ENCODE measurements around the gene GTF2B. TPM values are rescaled to one million over a fixed set of nuclear protein-coding genes. Genes with fewer than 3 reads are reported as not detected.

Gene GTF2B
- total and polyA plus RNA-seq, 2 donors (not counting 1 experiment from before 2014, with no cell fraction given) = 37.8 to 42.2 TPM

DNA sequence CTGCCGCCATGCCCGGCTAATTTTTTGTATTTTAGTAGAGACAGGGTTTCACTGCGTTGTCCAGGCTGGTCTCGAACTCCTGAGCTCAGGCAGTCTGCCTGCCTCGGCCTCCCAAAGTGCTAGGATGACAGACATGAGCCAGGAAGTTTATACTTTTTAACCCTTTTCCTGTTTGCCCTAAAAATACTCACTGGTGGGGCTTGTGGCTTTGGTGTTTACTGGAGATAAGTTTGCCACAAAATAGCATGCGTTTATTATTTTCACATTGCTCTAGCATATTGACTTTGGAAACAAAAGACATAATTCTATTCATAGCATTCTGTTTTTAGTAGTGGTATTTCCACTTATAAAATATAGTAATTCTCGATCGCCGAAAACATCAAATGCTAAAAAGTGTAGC lies 19.8 kb upstream of the GTF2B start:
- no peak for TF ChIP-seq EZH2 (IDR thresholded peaks at IDR 0.05; ENCODE audit: low read length, missing control alignments)
- TF ChIP-seq, protein P1, sequence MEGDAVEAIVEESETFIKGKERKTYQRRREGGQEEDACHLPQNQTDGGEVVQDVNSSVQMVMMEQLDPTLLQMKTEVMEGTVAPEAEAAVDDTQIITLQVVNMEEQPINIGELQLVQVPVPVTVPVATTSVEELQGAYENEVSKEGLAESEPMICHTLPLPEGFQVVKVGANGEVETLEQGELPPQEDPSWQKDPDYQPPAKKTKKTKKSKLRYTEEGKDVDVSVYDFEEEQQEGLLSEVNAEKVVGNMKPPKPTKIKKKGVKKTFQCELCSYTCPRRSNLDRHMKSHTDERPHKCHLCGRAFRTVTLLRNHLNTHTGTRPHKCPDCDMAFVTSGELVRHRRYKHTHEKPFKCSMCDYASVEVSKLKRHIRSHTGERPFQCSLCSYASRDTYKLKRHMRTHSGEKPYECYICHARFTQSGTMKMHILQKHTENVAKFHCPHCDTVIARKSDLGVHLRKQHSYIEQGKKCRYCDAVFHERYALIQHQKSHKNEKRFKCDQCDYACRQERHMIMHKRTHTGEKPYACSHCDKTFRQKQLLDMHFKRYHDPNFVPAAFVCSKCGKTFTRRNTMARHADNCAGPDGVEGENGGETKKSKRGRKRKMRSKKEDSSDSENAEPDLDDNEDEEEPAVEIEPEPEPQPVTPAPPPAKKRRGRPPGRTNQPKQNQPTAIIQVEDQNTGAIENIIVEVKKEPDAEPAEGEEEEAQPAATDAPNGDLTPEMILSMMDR (conservative IDR thresholded peaks at IDR 0.05 in 1 of 2, IDR thresholded peaks at IDR 0.05 in 1 of 2; ENCODE audit: low read depth in 1 of 2, low read length in 2 of 2) = no peak
- Histone ChIP-seq H3K4me3 (replicated peaks in 1 of 4; ENCODE audit: control extremely low read depth in 1 of 4, insufficient read depth in 1 of 4, low read depth in 3 of 4, low read length in 4 of 4) (no peak overlapping the region), H3K27ac (ENCODE audit: insufficient read depth, low read length) (no peak overlapping the region), H3K4me2 (ENCODE audit: extremely low read depth, insufficient read depth, low read length) (no peak overlapping the region), H4K20me1 (ENCODE audit: control insufficient read depth, extremely low read depth, insufficient read depth, low read length) (no peaks in the 10 kb centered on the region), H3K9me3 (ENCODE audit: control insufficient read depth, insufficient read depth, low read depth, low read length) (no peaks in the 10 kb centered on the region), H2AFZ (ENCODE audit: low read length) (no peak overlapping the region), H3K36me3 (ENCODE audit: control insufficient read depth, insufficient read depth, low read length) (no peaks in the 10 kb centered on the region), H3K4me1 (ENCODE audit: control insufficient read depth, extremely low read depth, insufficient read depth, low read length) (no peaks in the 10 kb centered on the region), H3K9ac (ENCODE audit: insufficient read depth, low read length) (no peak overlapping the region), H3K27me3 (ENCODE audit: control insufficient read depth, insufficient read depth, low read length) (no peaks in the 10 kb centered on the region), H3K79me2 (ENCODE audit: control insufficient read depth, insufficient read depth, low read length) (no peaks in the 10 kb centered on the region)
- DNase-seq (ENCODE audit: low read depth in 2 of 2) = no peak

DNA sequence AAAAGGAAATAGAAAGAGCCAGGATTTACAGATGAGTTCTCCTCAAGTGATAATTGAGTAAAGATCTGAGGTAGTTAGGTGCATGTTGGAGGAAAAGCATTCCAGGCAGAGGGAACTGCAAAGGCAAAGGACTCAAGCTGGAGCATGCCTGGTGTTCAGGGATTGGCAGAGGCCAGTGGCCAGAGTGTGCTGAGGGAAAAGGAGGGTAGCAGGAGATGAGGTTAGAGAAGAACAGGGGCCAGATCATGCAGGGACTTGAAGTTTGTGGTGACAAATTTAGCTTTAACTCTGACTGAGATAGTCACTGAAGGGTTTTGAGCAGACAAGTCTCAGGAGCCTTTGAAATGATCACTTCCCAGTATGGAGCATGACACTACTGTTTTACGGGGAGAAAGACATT lies 19.0 kb upstream of the GTF2B start:
- Histone ChIP-seq H4K20me1 (ENCODE audit: control insufficient read depth, extremely low read depth, insufficient read depth, low read length) (no peaks in the 10 kb centered on the region), H3K4me1 (ENCODE audit: control insufficient read depth, extremely low read depth, insufficient read depth, low read length) (no peaks in the 10 kb centered on the region), H3K27ac (ENCODE audit: insufficient read depth, low read length) (no peak overlapping the region), H3K9me3 (ENCODE audit: control insufficient read depth, insufficient read depth, low read depth, low read length) (no peaks in the 10 kb centered on the region), H3K27me3 (ENCODE audit: control insufficient read depth, insufficient read depth, low read length) (no peaks in the 10 kb centered on the region), H3K9ac (ENCODE audit: insufficient read depth, low read length) (no peak overlapping the region), H3K36me3 (ENCODE audit: control insufficient read depth, insufficient read depth, low read length) (no peaks in the 10 kb centered on the region), H3K4me3 (replicated peaks in 1 of 4; ENCODE audit: control extremely low read depth in 1 of 4, insufficient read depth in 1 of 4, low read depth in 3 of 4, low read length in 4 of 4) (no peak overlapping the region), H3K79me2 (ENCODE audit: control insufficient read depth, insufficient read depth, low read length) (no peaks in the 10 kb centered on the region), H2AFZ (ENCODE audit: low read length) (no peak overlapping the region), H3K4me2 (ENCODE audit: extremely low read depth, insufficient read depth, low read length) (no peak overlapping the region)
- no peak for DNase-seq (ENCODE audit: low read depth in 2 of 2)
- no peak for TF ChIP-seq EZH2 (IDR thresholded peaks at IDR 0.05; ENCODE audit: low read length, missing control alignments)
- TF ChIP-seq, protein P1 (conservative IDR thresholded peaks at IDR 0.05 in 1 of 2, IDR thresholded peaks at IDR 0.05 in 1 of 2; ENCODE audit: low read depth in 1 of 2, low read length in 2 of 2) = no peak

DNA sequence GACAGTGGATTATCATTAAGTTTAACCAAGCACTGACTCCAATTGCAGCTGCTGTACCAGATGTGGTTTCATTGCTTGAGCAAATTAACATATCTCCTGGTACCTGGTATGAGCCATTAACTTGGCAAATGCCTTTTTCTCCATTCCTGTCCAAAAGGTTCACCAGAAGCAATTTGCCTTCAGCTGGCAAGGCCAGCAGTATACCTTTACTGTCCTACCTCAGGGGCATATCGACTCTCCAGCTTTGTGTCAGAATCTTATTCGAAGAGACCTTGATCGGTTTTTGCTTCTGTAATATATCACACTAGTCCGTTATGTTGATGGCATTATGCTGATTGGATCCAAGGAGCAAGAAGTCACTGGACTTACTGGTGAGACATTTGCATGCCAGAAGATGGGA lies 9.5 kb upstream of the GTF2B start:
- Histone ChIP-seq H3K36me3 (ENCODE audit: control insufficient read depth, insufficient read depth, low read length) (no peaks in the 10 kb centered on the region), H3K9me3 (ENCODE audit: control insufficient read depth, insufficient read depth, low read depth, low read length) (no peaks in the 10 kb centered on the region), H3K9ac (ENCODE audit: insufficient read depth, low read length) (no peak overlapping the region), H3K27ac (ENCODE audit: insufficient read depth, low read length) (no peak overlapping the region), H4K20me1 (ENCODE audit: control insufficient read depth, extremely low read depth, insufficient read depth, low read length) (no peaks in the 10 kb centered on the region), H2AFZ (ENCODE audit: low read length) (no peak overlapping the region), H3K4me2 (ENCODE audit: extremely low read depth, insufficient read depth, low read length) (no peak overlapping the region), H3K4me1 (ENCODE audit: control insufficient read depth, extremely low read depth, insufficient read depth, low read length) (no peaks in the 10 kb centered on the region), H3K27me3 (ENCODE audit: control insufficient read depth, insufficient read depth, low read length) (no peaks in the 10 kb centered on the region), H3K79me2 (ENCODE audit: control insufficient read depth, insufficient read depth, low read length) (no peaks in the 10 kb centered on the region), H3K4me3 (replicated peaks in 1 of 4; ENCODE audit: control extremely low read depth in 1 of 4, insufficient read depth in 1 of 4, low read depth in 3 of 4, low read length in 4 of 4) (no peak overlapping the region)
- TF ChIP-seq EZH2 (IDR thresholded peaks at IDR 0.05; ENCODE audit: low read length, missing control alignments) = no peak
- TF ChIP-seq, protein P1 (conservative IDR thresholded peaks at IDR 0.05 in 1 of 2, IDR thresholded peaks at IDR 0.05 in 1 of 2; ENCODE audit: low read depth in 1 of 2, low read length in 2 of 2) = no peak
- no peak for DNase-seq (ENCODE audit: low read depth in 2 of 2)

All from fibroblast of lung (primary cell).